ENCODE results near the gene RFC2. TPM values are rescaled to one million over a fixed set of nuclear protein-coding genes. Genes with fewer than 3 reads are reported as not detected.

Gene RFC2
- total and polyA plus RNA-seq, 10 of the 15 experiments (the other 5 are each of a cell fraction or from before 2014, with no cell fraction given) = 25.8 to 145 (median 90.9) TPM

- TF ChIP-seq CUX1 (IDR thresholded peaks at IDR 0.05; ENCODE audit: insufficient replicate concordance, low read depth, low read length) (no peak), RELB (IDR thresholded peaks at IDR 0.05; ENCODE audit: low read depth) (peak; percentile 98), SPI1 (IDR thresholded peaks at IDR 0.05; ENCODE audit: borderline replicate concordance, insufficient read depth, low read depth, low read length) (peak; percentile 99), PML (IDR thresholded peaks at IDR 0.05; ENCODE audit: low read length) (peak; percentile 94), ATF3 (IDR thresholded peaks at IDR 0.05; ENCODE audit: borderline replicate concordance, extremely low read depth, low read depth, low read length) (no peak), E2F4 (IDR thresholded peaks at IDR 0.05; ENCODE audit: low read depth, low read length) (no peak), PAX8 (IDR thresholded peaks at IDR 0.05) (no peak), CEBPB (IDR thresholded peaks at IDR 0.05; ENCODE audit: borderline replicate concordance in 1 of 2, low read depth in 2 of 2, low read length in 2 of 2) (peak in 1 of 2 experiments; percentile 92; a peak in 2 of 4 replicates), ZNF622 (IDR thresholded peaks at IDR 0.05) (no peak), ATF2 (IDR thresholded peaks at IDR 0.05; ENCODE audit: low read length) (peak; percentile 95; the same call in 1 of the 2 replicates), NR2F1 (conservative IDR thresholded peaks at IDR 0.05) (peak; percentile 93), RELA (IDR thresholded peaks at IDR 0.05; ENCODE audit: borderline replicate concordance, partially characterized antibody) (peak; percentile 93), MEF2A (IDR thresholded peaks at IDR 0.05; ENCODE audit: insufficient read depth, low read depth, low read length) (peak; percentile 94), TCF3 (IDR thresholded peaks at IDR 0.05; ENCODE audit: borderline replicate concordance, insufficient read depth, low read depth, low read length) (peak; percentile 99), LARP7 (IDR thresholded peaks at IDR 0.05) (peak; percentile 83), RBBP5 (conservative IDR thresholded peaks at IDR 0.05) (no peak)
Observed at GRCh38 chr7:74272305-74273038, 18.3 kb upstream of the RFC2 start (continued).
